Vagina (tissue), 2 donors: Measurements from ENCODE around the gene LGALS9. TPM values are rescaled to one million over a fixed set of nuclear protein-coding genes. Genes with fewer than 3 reads are reported as not detected.

ENCODE experiments used
- DNase-seq, 2 donors: peaks; one replicate each; pipeline ENCODE4 v3.0.0-alpha.2; 2017; ENCODE audit errors: extremely low spot score in 2 of 2
- H3K27ac ChIP-seq: fragments of 200-600 bp; sonication (generic); one replicate; pipeline ENCODE4 v1.5.1; 2019
- H3K27me3 ChIP-seq: fragments of 200-600 bp; sonication (generic); one replicate; pipeline ENCODE4 v1.5.1; 2019
- H3K36me3 ChIP-seq, 2 donors: fragments of 200-600 bp; sonication (generic); one replicate each; pipeline ENCODE4 v1.5.1; 2017 to 2019
- H3K4me1 ChIP-seq: fragments of 200-600 bp; sonication (generic); one replicate; pipeline ENCODE4 v1.5.1; 2019
- H3K4me3 ChIP-seq, 2 donors: fragments of 200-600 bp; sonication (generic); 1 replicate in 1 of 2; 2 replicates in 1 of 2; pipeline ENCODE4 v1.5.1; 2016 to 2019
- H3K9me3 ChIP-seq: fragments of 200-600 bp; sonication (generic); one replicate; pipeline ENCODE4 v1.5.1; 2019
- CTCF ChIP-seq, 3 experiments: fragments of 450-650 bp in 2 of 3; fragments of 200-600 bp in 1 of 3; sonication (generic) in 1 of 3; IDR thresholded peaks; one replicate each; pipeline ENCODE4 v1.5.1; 2017 to 2019; ENCODE audit warnings: antibody characterized with exemption in 3 of 3, mild to moderate bottlenecking in 2 of 3, moderate library complexity in 2 of 3
- POLR2A ChIP-seq, 2 donors: fragments of 450-650 bp; IDR thresholded peaks; one replicate each; pipeline ENCODE4 v1.6.1; 2017; ENCODE audit warnings: antibody characterized with exemption in 2 of 2, mild to moderate bottlenecking in 2 of 2, moderate library complexity in 2 of 2
- POLR2AphosphoS5 ChIP-seq, 2 donors: sonication (generic); formaldehyde crosslinking; IDR thresholded peaks; one replicate each; pipeline ENCODE4 v1.9.0; 2017; ENCODE audit warnings: antibody characterized with exemption in 2 of 2, mild to moderate bottlenecking in 2 of 2, low read depth in 1 of 2; ENCODE audit not compliant: insufficient read depth in 1 of 2
- intact Hi-C: fragments of 100-400 bp; cut with DNase I; formaldehyde crosslinking; loops from one replicate; pipeline ENCODE4 v1.15.1; 2023
- total RNA-seq: library from RNA; depleted of rRNA; stranded (reverse); fragments of >200 nt; gene quantifications from one replicate; pipeline ENCODE4 v1.2.3, GENCODE V29; 2016

LGALS9 gene
- total RNA-seq, 1 donor from 2014 or later = 34.9 TPM

GRCh38 chr17:27603880-27604794 lies 26.9 kb upstream of the LGALS9 start:
- intact Hi-C loops = loop anchor here (5.0 kb wide), 2 partner anchors 252 to 367 kb away; no protein-coding TSS in a partner anchor
- no peak for DNase-seq
- Histone ChIP-seq H3K36me3 (peaks cover 0 to 37% of the 10 kb centered on the region in 2 donors), H3K4me1 (no peaks in the 10 kb centered on the region), H3K27ac (no peak overlapping the region), H3K27me3 (no peaks in the 10 kb centered on the region), H3K9me3 (no peaks in the 10 kb centered on the region), H3K4me3 (no peak overlapping the region)
- TF ChIP-seq POLR2AphosphoS5 (IDR thresholded peaks at IDR 0.05; ENCODE audit: insufficient read depth in 1 of 2, low read depth in 1 of 2) = no peak
- TF ChIP-seq POLR2A (IDR thresholded peaks at IDR 0.05) = no peak
- no peak for TF ChIP-seq CTCF (IDR thresholded peaks at IDR 0.05)

- intact Hi-C loops = no loop called here
- no peak for DNase-seq
- H3K9me3 ChIP-seq = no peaks in the 10 kb centered on the region
- no peaks in the 10 kb centered on the region for H3K27me3 ChIP-seq
- no peaks in the 10 kb centered on the region for H3K4me1 ChIP-seq
- TF ChIP-seq POLR2A (IDR thresholded peaks at IDR 0.05) = no peak
- no peak for TF ChIP-seq CTCF (IDR thresholded peaks at IDR 0.05)
- TF ChIP-seq POLR2AphosphoS5 (IDR thresholded peaks at IDR 0.05; ENCODE audit: insufficient read depth in 1 of 2, low read depth in 1 of 2) = no peak
- H3K27ac ChIP-seq = no peak overlapping the region
- peaks cover 0 to 37% of the 10 kb centered on the region in 2 donors for H3K36me3 ChIP-seq
- no peak overlapping the region for H3K4me3 ChIP-seq
These were observed 25.6 kb upstream of the LGALS9 start for GRCh38 chr17:27605409-27605808.

DNA sequence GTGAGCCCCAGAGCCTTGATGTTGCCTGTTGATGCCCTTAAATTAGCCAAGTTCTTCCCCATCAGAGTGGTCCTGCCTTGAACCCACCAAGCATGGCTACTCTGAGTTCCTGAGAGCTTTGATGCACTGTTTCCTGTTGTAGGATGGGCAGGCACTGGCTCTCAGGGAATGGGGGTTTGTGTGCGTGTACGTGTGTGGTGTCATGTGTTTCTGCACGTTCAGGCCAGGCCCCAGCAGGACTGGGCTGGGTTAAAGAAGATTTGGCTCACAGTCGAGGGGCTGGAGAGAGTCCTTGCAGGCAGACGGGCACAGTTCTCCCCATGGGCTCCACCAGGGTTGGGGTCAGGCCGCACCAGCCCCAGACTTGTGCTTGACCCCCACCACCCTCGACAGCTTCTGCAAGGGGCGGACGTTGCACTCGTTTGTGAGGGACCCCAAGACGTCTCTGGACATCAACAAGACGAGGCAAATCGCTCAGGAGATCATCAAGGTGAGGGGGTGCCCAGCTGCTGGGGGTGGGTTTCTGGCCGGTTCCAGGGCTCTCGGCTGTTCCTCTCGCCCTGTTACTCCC lies 23.4 kb upstream of the LGALS9 start:
- intact Hi-C loops = loop anchor here (2.0 kb wide), 1 partner anchor 43 kb away; no protein-coding TSS in a partner anchor
- H3K36me3 ChIP-seq = peaks cover 0 to 40% of the 10 kb centered on the region in 2 donors

GRCh38 chr17:27608328-27609230 lies 22.4 kb upstream of the LGALS9 start:
- intact Hi-C loops = no loop called here
- TF ChIP-seq CTCF (IDR thresholded peaks at IDR 0.05) (no peak), POLR2A (IDR thresholded peaks at IDR 0.05) (no peak), POLR2AphosphoS5 (IDR thresholded peaks at IDR 0.05; ENCODE audit: insufficient read depth in 1 of 2, low read depth in 1 of 2) (no peak)
- peaks cover 0 to 47% of the 10 kb centered on the region in 2 donors for H3K36me3 ChIP-seq
- no peak overlapping the region for H3K4me3 ChIP-seq
- H3K9me3 ChIP-seq = no peaks in the 10 kb centered on the region
- DNase-seq = no peak
- no peak overlapping the region for H3K27ac ChIP-seq
- no peaks in the 10 kb centered on the region for H3K4me1 ChIP-seq
- no peaks in the 10 kb centered on the region for H3K27me3 ChIP-seq

More for the DNA sequence above, 23.4 kb upstream of the LGALS9 start:
- H3K27ac ChIP-seq = no peak overlapping the region
- no peak for DNase-seq
- H3K27me3 ChIP-seq = no peaks in the 10 kb centered on the region
- H3K4me1 ChIP-seq = no peaks in the 10 kb centered on the region
- H3K4me3 ChIP-seq = no peak overlapping the region
- TF ChIP-seq POLR2A (IDR thresholded peaks at IDR 0.05) = no peak
- H3K9me3 ChIP-seq = no peaks in the 10 kb centered on the region
